H9 (cell line): ENCODE data around the gene FOXO6. TPM values are rescaled to one million over a fixed set of nuclear protein-coding genes. Genes with fewer than 3 reads are reported as not detected.

ENCODE experiments used
- DNase-seq: peaks from one replicate; pipeline ENCODE4 v3.0.0-alpha.2; 2017
- H2AFZ ChIP-seq: one replicate; pipeline ENCODE4 v1.6.1; 2013; ENCODE audit warnings: mild to moderate bottlenecking, low read length, control low read depth, moderate library complexity
- H2AK5ac ChIP-seq: 2 replicates; pipeline ENCODE4 v1.6.1; 2013; ENCODE audit warnings: low read length, control low read depth, mixed read lengths; ENCODE audit not compliant: insufficient read length
- H2BK120ac ChIP-seq: one replicate; pipeline ENCODE4 v1.6.1; 2013; ENCODE audit warnings: low read depth, mild to moderate bottlenecking, low read length, control low read depth, inconsistent platforms; ENCODE audit not compliant: poor library complexity, severe bottlenecking
- H2BK12ac ChIP-seq: 2 replicates; pipeline ENCODE4 v1.6.1; 2013; ENCODE audit warnings: low read length, control low read depth, mixed read lengths, low read depth; ENCODE audit not compliant: insufficient read length
- H2BK15ac ChIP-seq: 2 replicates; pipeline ENCODE4 v1.6.1; 2013; ENCODE audit warnings: low read depth, low read length, control low read depth
- H2BK20ac ChIP-seq: one replicate; pipeline ENCODE4 v1.6.1; 2013; ENCODE audit warnings: low read depth, mild to moderate bottlenecking, low read length, control low read depth, inconsistent platforms; ENCODE audit not compliant: poor library complexity, severe bottlenecking
- H2BK5ac ChIP-seq: 2 replicates; pipeline ENCODE4 v1.6.1; 2013; ENCODE audit warnings: low read length, control low read depth, mixed read lengths; ENCODE audit not compliant: insufficient read length
- H3K14ac ChIP-seq: 2 replicates; pipeline ENCODE4 v1.6.1; 2013; ENCODE audit warnings: low read length, control low read depth; ENCODE audit not compliant: insufficient read depth
- H3K18ac ChIP-seq: 2 replicates; pipeline ENCODE4 v1.6.1; 2013; ENCODE audit warnings: low read depth, mild to moderate bottlenecking, mixed read lengths, low read length, control low read depth; ENCODE audit not compliant: insufficient read length
- H3K23ac ChIP-seq: 2 replicates; pipeline ENCODE4 v1.6.1; 2013; ENCODE audit warnings: low read length, control low read depth, mixed read lengths, low read depth; ENCODE audit not compliant: insufficient read length
- H3K23me2 ChIP-seq: 2 replicates; pipeline ENCODE4 v1.6.1; 2013; ENCODE audit warnings: low read depth, mild to moderate bottlenecking, mixed read lengths, low read length, control low read depth; ENCODE audit not compliant: insufficient read length, poor library complexity, severe bottlenecking
- H3K27ac ChIP-seq: 2 replicates; pipeline ENCODE4 v1.5.1; 2013; ENCODE audit warnings: low read length, control low read depth, mixed read lengths, low read depth; ENCODE audit not compliant: insufficient read length
- H3K27me3 ChIP-seq: 2 replicates; pipeline ENCODE4 v1.6.1; 2013; ENCODE audit warnings: low read length, control low read depth, inconsistent platforms; ENCODE audit not compliant: insufficient read depth
- H3K4ac ChIP-seq: 2 replicates; pipeline ENCODE4 v1.6.1; 2013; ENCODE audit warnings: low read depth, mild to moderate bottlenecking, control low read depth, inconsistent platforms, low read length, moderate library complexity
- H3K4me1 ChIP-seq: 2 replicates; pipeline ENCODE4 v1.6.1; 2013; ENCODE audit warnings: low read length, control low read depth, inconsistent platforms; ENCODE audit not compliant: insufficient read depth
- H3K4me2 ChIP-seq: 2 replicates; pipeline ENCODE4 v1.6.1; 2013; ENCODE audit warnings: low read length, control low read depth, mixed read lengths; ENCODE audit not compliant: insufficient read length, insufficient read depth
- H3K56ac ChIP-seq: 2 replicates; pipeline ENCODE4 v1.6.1; 2013; ENCODE audit warnings: low read depth, mild to moderate bottlenecking, mixed read lengths, low read length, control low read depth; ENCODE audit not compliant: insufficient read length
- H3K79me1 ChIP-seq: 2 replicates; pipeline ENCODE4 v1.6.1; 2013; ENCODE audit warnings: low read depth, mild to moderate bottlenecking, moderate library complexity, low read length, control low read depth, inconsistent platforms; ENCODE audit not compliant: insufficient read depth, poor library complexity, severe bottlenecking
- H3K79me2 ChIP-seq: 2 replicates; pipeline ENCODE4 v1.6.1; 2013; ENCODE audit warnings: low read length, control low read depth, inconsistent platforms; ENCODE audit not compliant: insufficient read depth
- H3K9ac ChIP-seq: 2 replicates; pipeline ENCODE4 v1.6.1; 2013; ENCODE audit warnings: low read length, control low read depth, mixed read lengths; ENCODE audit not compliant: insufficient read length; ENCODE audit errors: extremely low read depth
- H3K9me3 ChIP-seq: one replicate; pipeline ENCODE4 v1.6.1; 2013; ENCODE audit warnings: low read depth, low read length, inconsistent platforms; ENCODE audit not compliant: control insufficient read depth
- H3T11ph ChIP-seq: one replicate; pipeline ENCODE4 v1.6.1; 2013; ENCODE audit warnings: mild to moderate bottlenecking, low read length, control low read depth, inconsistent platforms
- H4K20me1 ChIP-seq: one replicate; pipeline ENCODE4 v1.6.1; 2013; ENCODE audit not compliant: control insufficient read depth, insufficient read length, insufficient read depth
- H4K5ac ChIP-seq: 2 replicates; pipeline ENCODE4 v1.6.1; 2013; ENCODE audit warnings: low read depth, mild to moderate bottlenecking, mixed read lengths, low read length, control low read depth; ENCODE audit not compliant: insufficient read length
- H4K8ac ChIP-seq: replicated peaks from 2 replicates; pipeline ENCODE4 v1.6.1; 2013; ENCODE audit warnings: low read length, control low read depth, mixed read lengths, low read depth; ENCODE audit not compliant: insufficient read length
- H4K91ac ChIP-seq: 2 replicates; pipeline ENCODE4 v1.6.1; 2013; ENCODE audit warnings: low read depth, mild to moderate bottlenecking, moderate library complexity, mixed read lengths, low read length, control low read depth; ENCODE audit not compliant: insufficient read length
- H3K27ac Mint-ChIP-seq, 3 experiments: 2 replicates in 2 of 3; 3 replicates in 1 of 3; pipeline ENCODE4 v1.8.0; 2020 to 2021; ENCODE audit warnings: mixed read lengths in 3 of 3, mild to moderate bottlenecking in 1 of 3, moderate library complexity in 1 of 3
- H3K27me3 Mint-ChIP-seq: 2 replicates; pipeline ENCODE4 v1.8.0; 2021; ENCODE audit warnings: low read depth, mild to moderate bottlenecking, moderate library complexity, mixed read lengths
- H3K36me3 Mint-ChIP-seq, 3 experiments: 2 replicates in 2 of 3; 3 replicates in 1 of 3; pipeline ENCODE4 v1.8.0; 2020 to 2021; ENCODE audit warnings: low read depth in 3 of 3, mixed read lengths in 3 of 3; ENCODE audit not compliant: insufficient read depth in 1 of 3
- H3K4me1 Mint-ChIP-seq, 2 experiments: 2 replicates each; pipeline ENCODE4 v1.8.0; 2020; ENCODE audit warnings: mixed read lengths in 2 of 2
- H3K4me3 Mint-ChIP-seq, 2 experiments: 2 replicates in 1 of 2; 3 replicates in 1 of 2; pipeline ENCODE4 v1.8.0; 2020 to 2021; ENCODE audit warnings: mild to moderate bottlenecking in 2 of 2, mixed read lengths in 2 of 2, moderate library complexity in 1 of 2
- H3K9me3 Mint-ChIP-seq, 2 experiments: 2 replicates in 1 of 2; 3 replicates in 1 of 2; pipeline ENCODE4 v1.8.0; 2020; ENCODE audit warnings: mild to moderate bottlenecking in 2 of 2, mixed read lengths in 2 of 2, moderate library complexity in 1 of 2
- WGBS: extraction: QIAGEN DNeasy Blood & Tissue Kit; methylation state at CpG from one replicate; pipeline ENCODE4 v1.1.7; 2013; ENCODE audit warnings: missing lambda C conversion rate, low lambda C conversion rate, mixed read lengths; ENCODE audit not compliant: insufficient read length; ENCODE audit errors: extremely low coverage; 5-methylcytosine and 5-hydroxymethylcytosine counted together
- total RNA-seq: library from RNA; stranded (reverse); gene quantifications from 2 replicates; pipeline ENCODE4 v1.2.1, GENCODE V29; 2021
- TF ChIP-seq, protein P1 (sequence below): fragments of 200-600 bp; sonication (generic); conservative IDR thresholded peaks from 3 replicates; pipeline ENCODE4 v1.8.0; 2021; ENCODE audit warnings: antibody characterized with exemption, mild to moderate bottlenecking

The FOXO6 gene
- total RNA-seq, 1 experiment from 2014 or later = 0.83 TPM

GRCh38 chr1:41362357-41362721 lies 1.1 kb downstream of the FOXO6 start:
- peaks cover 72% of the 10 kb centered on the region for H3K27me3 Mint-ChIP-seq
- TF ChIP-seq, protein P1, sequence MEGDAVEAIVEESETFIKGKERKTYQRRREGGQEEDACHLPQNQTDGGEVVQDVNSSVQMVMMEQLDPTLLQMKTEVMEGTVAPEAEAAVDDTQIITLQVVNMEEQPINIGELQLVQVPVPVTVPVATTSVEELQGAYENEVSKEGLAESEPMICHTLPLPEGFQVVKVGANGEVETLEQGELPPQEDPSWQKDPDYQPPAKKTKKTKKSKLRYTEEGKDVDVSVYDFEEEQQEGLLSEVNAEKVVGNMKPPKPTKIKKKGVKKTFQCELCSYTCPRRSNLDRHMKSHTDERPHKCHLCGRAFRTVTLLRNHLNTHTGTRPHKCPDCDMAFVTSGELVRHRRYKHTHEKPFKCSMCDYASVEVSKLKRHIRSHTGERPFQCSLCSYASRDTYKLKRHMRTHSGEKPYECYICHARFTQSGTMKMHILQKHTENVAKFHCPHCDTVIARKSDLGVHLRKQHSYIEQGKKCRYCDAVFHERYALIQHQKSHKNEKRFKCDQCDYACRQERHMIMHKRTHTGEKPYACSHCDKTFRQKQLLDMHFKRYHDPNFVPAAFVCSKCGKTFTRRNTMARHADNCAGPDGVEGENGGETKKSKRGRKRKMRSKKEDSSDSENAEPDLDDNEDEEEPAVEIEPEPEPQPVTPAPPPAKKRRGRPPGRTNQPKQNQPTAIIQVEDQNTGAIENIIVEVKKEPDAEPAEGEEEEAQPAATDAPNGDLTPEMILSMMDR = no peak
- Histone ChIP-seq H2BK20ac (no peak overlapping the region), H3K14ac (no peak overlapping the region), H3K9me3 (no peaks in the 10 kb centered on the region), H2AK5ac (no peak overlapping the region), H3K9ac (no peak overlapping the region), H3K23me2 (peaks cover 14% of the 10 kb centered on the region), H3K27me3 (peaks cover 19% of the 10 kb centered on the region), H2BK120ac (no peak overlapping the region), H4K8ac (no peak overlapping the region), H2BK5ac (no peak overlapping the region), H4K5ac (no peak overlapping the region), H3K23ac (no peak overlapping the region), H2BK15ac (no peak overlapping the region), H2AFZ (no peak overlapping the region), H3K27ac (no peak overlapping the region), H4K91ac (no peak overlapping the region), H3K79me2 (no peaks in the 10 kb centered on the region), H3K4me1 (no peaks in the 10 kb centered on the region; the same call in 1 of the 2 replicates), H2BK12ac (no peak overlapping the region), H3K79me1 (no peaks in the 10 kb centered on the region), H3K4me2 (peak overlapping the region; percentile 52), H3T11ph (no peak overlapping the region), H3K56ac (no peak overlapping the region), H3K18ac (no peak overlapping the region), H4K20me1 (no peaks in the 10 kb centered on the region), H3K4ac (no peak overlapping the region)
- no peak for DNase-seq
- no peak overlapping the region for H3K27ac Mint-ChIP-seq
- H3K4me3 Mint-ChIP-seq = peak overlapping the region; percentile 49 to 78
- H3K9me3 Mint-ChIP-seq = no peaks in the 10 kb centered on the region; a peak in 1 of 5 replicates
- no peaks in the 10 kb centered on the region for H3K36me3 Mint-ChIP-seq
- no CpG with 5 or more reads among the region's 20 CpGs for WGBS
- H3K4me1 Mint-ChIP-seq = peaks cover 34 to 59% of the 10 kb centered on the region in 2 experiments
